WI38 (cell line): ENCODE results near the gene HIVEP2.

Source experiments
- H3K4me3 ChIP-seq: 2 replicates; pipeline ENCODE4 v1.5.1; 2011; ENCODE audit warnings: low read depth, mild to moderate bottlenecking, control low read depth, low read length
- CTCF ChIP-seq: IDR thresholded peaks from 2 replicates; pipeline ENCODE4 v1.5.1; 2012; ENCODE audit warnings: low read depth, mild to moderate bottlenecking, control low read depth, low read length

The HIVEP2 gene

GRCh38 chr6:142833798-142834197, 111.2 kb downstream of the HIVEP2 start:
- H3K4me3 ChIP-seq, result no peak overlapping the region
- TF ChIP-seq CTCF, result no peak

- H3K4me3 ChIP-seq, result no peak overlapping the region
- TF ChIP-seq CTCF, result no peak
Observed at GRCh38 chr6:142833054-142833453, 111.9 kb downstream of the HIVEP2 start.

- no peak overlapping the region for H3K4me3 ChIP-seq
- TF ChIP-seq CTCF, result no peak
Observed at GRCh38 chr6:142830807-142831206, 114.2 kb downstream of the HIVEP2 start.

GRCh38 chr6:142830116-142830710, 114.8 kb downstream of the HIVEP2 start:
- no peak overlapping the region for H3K4me3 ChIP-seq
- no peak for TF ChIP-seq CTCF

- TF ChIP-seq CTCF, result no peak
- no peak overlapping the region for H3K4me3 ChIP-seq
Observed at GRCh38 chr6:142829556-142829955, 115.4 kb downstream of the HIVEP2 start.

GRCh38 chr6:142827991-142828390, 117.0 kb downstream of the HIVEP2 start:
- H3K4me3 ChIP-seq, result no peak overlapping the region
- no peak for TF ChIP-seq CTCF

- TF ChIP-seq CTCF, result no peak
Observed at GRCh38 chr6:142827369-142827768, 117.6 kb downstream of the HIVEP2 start.

More at GRCh38 chr6:142827369-142827768, 117.6 kb downstream of the HIVEP2 start:
- no peak overlapping the region for H3K4me3 ChIP-seq
